ENCODE results near the gene FAHD1. TPM values are rescaled to one million over a fixed set of nuclear protein-coding genes. Genes with fewer than 3 reads are reported as not detected.

The FAHD1 gene
- total and polyA plus RNA-seq, 2 experiments from 2014 or later, result 76.6 to 101 TPM

- H3K36me3 ChIP-seq (replicated peaks; ENCODE audit: insufficient read depth, low read depth), result no peaks in the 10 kb centered on the region
- no peak overlapping the region for H3K4me3 ChIP-seq
- WGBS (ENCODE audit: low lambda C conversion rate, missing lambda C conversion rate), result 93% methylated on average over 26 of the region's 26 CpGs
- no peak for DNase-seq (ENCODE audit: low spot score)
- no peak overlapping the region for H3K27ac ChIP-seq
- no peaks in the 10 kb centered on the region for H3K27me3 ChIP-seq
- H3K9me2 ChIP-seq (replicated peaks; ENCODE audit: insufficient read depth), result no peaks in the 10 kb centered on the region
- peaks cover 9% of the 10 kb centered on the region for H3K4me1 ChIP-seq (ENCODE audit: insufficient read depth)
- no peak for TF ChIP-seq EZH2phosphoT487 (IDR thresholded peaks at IDR 0.05; ENCODE audit: low read depth, severe bottlenecking, unreplicated experiment)
- TF ChIP-seq, protein P1, sequence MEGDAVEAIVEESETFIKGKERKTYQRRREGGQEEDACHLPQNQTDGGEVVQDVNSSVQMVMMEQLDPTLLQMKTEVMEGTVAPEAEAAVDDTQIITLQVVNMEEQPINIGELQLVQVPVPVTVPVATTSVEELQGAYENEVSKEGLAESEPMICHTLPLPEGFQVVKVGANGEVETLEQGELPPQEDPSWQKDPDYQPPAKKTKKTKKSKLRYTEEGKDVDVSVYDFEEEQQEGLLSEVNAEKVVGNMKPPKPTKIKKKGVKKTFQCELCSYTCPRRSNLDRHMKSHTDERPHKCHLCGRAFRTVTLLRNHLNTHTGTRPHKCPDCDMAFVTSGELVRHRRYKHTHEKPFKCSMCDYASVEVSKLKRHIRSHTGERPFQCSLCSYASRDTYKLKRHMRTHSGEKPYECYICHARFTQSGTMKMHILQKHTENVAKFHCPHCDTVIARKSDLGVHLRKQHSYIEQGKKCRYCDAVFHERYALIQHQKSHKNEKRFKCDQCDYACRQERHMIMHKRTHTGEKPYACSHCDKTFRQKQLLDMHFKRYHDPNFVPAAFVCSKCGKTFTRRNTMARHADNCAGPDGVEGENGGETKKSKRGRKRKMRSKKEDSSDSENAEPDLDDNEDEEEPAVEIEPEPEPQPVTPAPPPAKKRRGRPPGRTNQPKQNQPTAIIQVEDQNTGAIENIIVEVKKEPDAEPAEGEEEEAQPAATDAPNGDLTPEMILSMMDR (IDR thresholded peaks at IDR 0.05; ENCODE audit: poor library complexity), result no peak
- TF ChIP-seq EZH2 (IDR thresholded peaks at IDR 0.05; ENCODE audit: borderline replicate concordance), result no peak
- H2AFZ ChIP-seq, result no peak overlapping the region
- H3K79me2 ChIP-seq, result peaks cover 54% of the 10 kb centered on the region
- no peak overlapping the region for H3K4me2 ChIP-seq
- H3K9me3 ChIP-seq (ENCODE audit: low read depth), result no peaks in the 10 kb centered on the region
- peaks cover 10% of the 10 kb centered on the region for H4K20me1 ChIP-seq (ENCODE audit: insufficient read depth, poor library complexity, severe bottlenecking)
These were observed 41.8 kb upstream of the FAHD1 start for GRCh38 chr16:1784977-1785845.

- Histone ChIP-seq H4K20me1 (ENCODE audit: insufficient read depth, poor library complexity, severe bottlenecking) (peaks cover 10% of the 10 kb centered on the region), H3K9me3 (ENCODE audit: low read depth) (no peaks in the 10 kb centered on the region), H3K9me2 (replicated peaks; ENCODE audit: insufficient read depth) (no peaks in the 10 kb centered on the region), H3K27me3 (no peaks in the 10 kb centered on the region), H2AFZ (no peak overlapping the region), H3K4me3 (no peak overlapping the region), H3K27ac (no peak overlapping the region), H3K4me2 (no peak overlapping the region), H3K79me2 (peaks cover 48% of the 10 kb centered on the region), H3K4me1 (ENCODE audit: insufficient read depth) (peaks cover 9% of the 10 kb centered on the region), H3K36me3 (replicated peaks; ENCODE audit: insufficient read depth, low read depth) (no peaks in the 10 kb centered on the region)
- 92% methylated on average over 14 of the region's 14 CpGs for WGBS (ENCODE audit: low lambda C conversion rate, missing lambda C conversion rate)
- TF ChIP-seq, protein P1 (IDR thresholded peaks at IDR 0.05; ENCODE audit: poor library complexity), result no peak
- no peak for TF ChIP-seq EZH2 (IDR thresholded peaks at IDR 0.05; ENCODE audit: borderline replicate concordance)
- DNase-seq (ENCODE audit: low spot score), result no peak
These were observed 41.2 kb upstream of the FAHD1 start for GRCh38 chr16:1785846-1786170.

DNA sequence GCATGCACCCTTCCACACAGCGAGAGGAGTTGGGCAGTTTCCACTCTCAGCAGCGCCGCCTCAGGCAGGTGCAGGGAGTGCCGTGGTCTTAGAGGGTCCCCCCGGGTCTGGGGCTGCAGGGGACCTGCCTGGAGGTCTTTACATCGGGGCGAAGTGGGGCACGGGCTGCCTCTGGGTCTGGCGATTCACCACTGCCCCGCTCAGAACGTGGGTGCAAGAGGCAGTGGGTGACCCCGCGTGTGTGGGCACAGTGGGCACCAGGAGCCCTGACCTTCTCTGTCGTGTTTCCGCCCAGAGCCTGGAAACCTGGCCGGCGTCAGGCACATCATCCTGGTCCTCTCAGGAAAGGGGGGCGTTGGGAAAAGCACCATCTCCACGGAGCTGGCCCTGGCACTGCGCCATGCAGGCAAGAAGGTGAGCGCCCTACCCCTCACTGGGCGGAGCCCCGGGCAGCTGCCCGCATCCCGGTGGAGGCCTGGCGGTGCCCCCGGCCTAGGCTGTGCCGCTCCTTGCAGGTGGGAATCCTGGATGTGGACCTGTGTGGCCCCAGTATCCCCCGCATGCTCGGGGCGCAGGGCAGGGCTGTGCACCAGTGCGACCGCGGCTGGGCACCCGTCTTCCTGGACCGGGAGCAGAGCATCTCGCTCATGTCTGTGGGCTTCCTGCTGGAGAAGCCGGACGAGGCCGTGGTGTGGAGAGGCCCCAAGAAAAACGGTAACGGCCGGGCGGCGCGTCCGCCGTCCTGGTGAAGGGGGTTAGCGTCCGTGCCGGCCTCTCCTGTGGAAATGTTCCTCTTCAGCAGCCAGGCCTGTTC, 40.6 kb upstream of the FAHD1 start:
- Histone ChIP-seq H3K4me2 (no peak overlapping the region), H3K9me3 (ENCODE audit: low read depth) (no peaks in the 10 kb centered on the region), H3K4me3 (no peak overlapping the region), H3K36me3 (replicated peaks; ENCODE audit: insufficient read depth, low read depth) (no peaks in the 10 kb centered on the region), H3K79me2 (peaks cover 41% of the 10 kb centered on the region), H3K27ac (no peak overlapping the region), H4K20me1 (ENCODE audit: insufficient read depth, poor library complexity, severe bottlenecking) (peaks cover 7% of the 10 kb centered on the region), H3K4me1 (ENCODE audit: insufficient read depth) (peaks cover 4% of the 10 kb centered on the region), H2AFZ (no peak overlapping the region), H3K27me3 (no peaks in the 10 kb centered on the region), H3K9me2 (replicated peaks; ENCODE audit: insufficient read depth) (no peaks in the 10 kb centered on the region)
- DNase-seq (ENCODE audit: low spot score), result peak; percentile 5
- TF ChIP-seq EZH2phosphoT487 (IDR thresholded peaks at IDR 0.05; ENCODE audit: low read depth, severe bottlenecking, unreplicated experiment), result no peak
- TF ChIP-seq, protein P1 (IDR thresholded peaks at IDR 0.05; ENCODE audit: poor library complexity), result no peak
- 97% methylated on average over 43 of the region's 51 CpGs for whole genome bisulfite sequencing (ENCODE audit: low lambda C conversion rate, missing lambda C conversion rate)
